PC-9 (cell line): ENCODE results near the gene ARHGAP33. TPM values are rescaled to one million over a fixed set of nuclear protein-coding genes. Genes with fewer than 3 reads are reported as not detected.
"Not testable (repeated sequence)": the region's sequence is repeated elsewhere in the genome, so short reads cannot be mapped to it uniquely, and the experiment has no call there.

Source experiments
- BruUV-seq: library from RNA; stranded (reverse); fragments of 400-500 nt; replicated peaks from 2 replicates; lab custom pipeline; 2021; lab: Mats Ljungman, UMichigan
- CTCF ChIA-PET: fragments of 300-600 bp; sonication (Branson Sonifier 250); formaldehyde crosslinking; loops from one replicate; lab custom pipeline; 2022; ENCODE audit warnings: antibody characterized with exemption; lab: Charles Lee
- POLR2A ChIA-PET: fragments of 300-600 bp; sonication (Branson Sonifier 250); formaldehyde crosslinking; loops from one replicate; lab custom pipeline; 2022; ENCODE audit warnings: antibody characterized with exemption; ENCODE audit not compliant: unreplicated experiment; lab: Charles Lee
- DNase-seq, 2 experiments: peaks; one replicate each; pipeline versions ENCODE4 v3.0.0 to v3.0.0-alpha.2; 2015 to 2022; ENCODE audit warnings: mixed read lengths in 1 of 2
- H2AFZ ChIP-seq: fragments of 200-600 bp; sonication (generic); 2 replicates; pipeline ENCODE4 v1.8.1; 2017; ENCODE audit warnings: antibody characterized with exemption
- H3F3A ChIP-seq: fragments of 200-600 bp; sonication (generic); 2 replicates; pipeline ENCODE4 v1.8.1; 2017; ENCODE audit warnings: antibody characterized with exemption, mild to moderate bottlenecking, low read depth; ENCODE audit not compliant: insufficient read depth
- H3K27ac ChIP-seq: fragments of 200-600 bp; sonication (generic); 2 replicates; pipeline ENCODE4 v1.6.1; 2016; ENCODE audit warnings: mixed run types
- H3K27me3 ChIP-seq: fragments of 200-600 bp; sonication (generic); 2 replicates; pipeline ENCODE4 v1.6.1; 2016; ENCODE audit warnings: low read depth, mixed run types; ENCODE audit not compliant: insufficient read depth
- H3K36me3 ChIP-seq: fragments of 200-600 bp; sonication (generic); 2 replicates; pipeline ENCODE4 v1.6.1; 2016; ENCODE audit warnings: low read depth, mixed run types
- H3K4me1 ChIP-seq: fragments of 200-600 bp; sonication (generic); replicated peaks from 2 replicates; pipeline ENCODE4 v1.6.1; 2016; ENCODE audit warnings: mixed run types; ENCODE audit not compliant: insufficient read depth
- H3K4me2 ChIP-seq: fragments of 200-600 bp; sonication (generic); 2 replicates; pipeline ENCODE4 v1.6.1; 2017; ENCODE audit warnings: mixed run types
- H3K4me3 ChIP-seq: fragments of 200-600 bp; sonication (generic); 2 replicates; pipeline ENCODE4 v1.6.1; 2016; ENCODE audit warnings: mixed run types
- H3K79me2 ChIP-seq: fragments of 200-600 bp; sonication (generic); 2 replicates; pipeline ENCODE4 v1.6.1; 2017; ENCODE audit warnings: low read depth, mixed run types
- H3K9me2 ChIP-seq: fragments of 200-600 bp; sonication (generic); 2 replicates; pipeline ENCODE4 v1.8.1; 2017; ENCODE audit warnings: mild to moderate bottlenecking; ENCODE audit not compliant: insufficient read depth
- H3K9me3 ChIP-seq: fragments of 200-600 bp; sonication (generic); 2 replicates; pipeline ENCODE4 v1.8.1; 2016; ENCODE audit warnings: low read depth; ENCODE audit not compliant: insufficient read depth
- H4K20me1 ChIP-seq: fragments of 200-600 bp; sonication (generic); 2 replicates; pipeline ENCODE4 v1.8.1; 2017; ENCODE audit not compliant: insufficient read depth
- EZH2 ChIP-seq: fragments of 200-600 bp; sonication (generic); IDR thresholded peaks from 2 replicates; pipeline ENCODE4 v1.8.0; 2017; ENCODE audit warnings: antibody characterized with exemption, low read depth
- intact Hi-C: fragments of 100-400 bp; cut with micrococcal nuclease; formaldehyde crosslinking; loops from one replicate; pipeline ENCODE4 v1.10.0; 2022; ENCODE audit not compliant: unreplicated experiment
- total RNA-seq: library from RNA; stranded (reverse); gene quantifications from 2 replicates; pipeline ENCODE4 v1.2.3, GENCODE V29; 2021
- TF ChIP-seq, protein P1 (sequence below): fragments of 200-600 bp; sonication (generic); conservative IDR thresholded peaks from 2 replicates; pipeline ENCODE4 v1.6.1; 2017; ENCODE audit warnings: mixed run types, antibody characterized with exemption, mild to moderate bottlenecking, moderate library complexity

Gene ARHGAP33
- total RNA-seq, 1 experiment from 2014 or later: 21.3 TPM

DNA sequence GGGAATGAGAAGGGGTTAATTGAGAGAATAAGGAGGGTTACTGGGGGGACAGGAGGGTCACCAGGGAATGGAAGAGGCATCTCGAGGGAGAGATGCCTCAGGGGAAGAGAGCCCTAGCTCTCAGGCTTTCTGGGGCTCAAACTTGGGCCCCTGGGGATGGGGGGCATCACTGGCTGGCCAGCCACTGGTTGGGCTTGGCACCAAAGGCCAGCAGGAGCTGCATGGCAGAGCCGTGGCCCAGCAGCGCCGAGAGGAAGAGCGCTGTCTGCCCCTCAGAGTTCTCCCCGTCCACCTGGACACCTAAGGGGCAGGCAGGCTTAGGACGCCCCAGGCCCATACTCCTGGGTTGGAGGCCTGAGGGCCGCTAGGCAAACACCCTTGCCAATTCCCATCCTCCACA, 17.5 kb downstream of the ARHGAP33 start:
- H3K4me1 ChIP-seq: no peaks in the 10 kb centered on the region

DNA sequence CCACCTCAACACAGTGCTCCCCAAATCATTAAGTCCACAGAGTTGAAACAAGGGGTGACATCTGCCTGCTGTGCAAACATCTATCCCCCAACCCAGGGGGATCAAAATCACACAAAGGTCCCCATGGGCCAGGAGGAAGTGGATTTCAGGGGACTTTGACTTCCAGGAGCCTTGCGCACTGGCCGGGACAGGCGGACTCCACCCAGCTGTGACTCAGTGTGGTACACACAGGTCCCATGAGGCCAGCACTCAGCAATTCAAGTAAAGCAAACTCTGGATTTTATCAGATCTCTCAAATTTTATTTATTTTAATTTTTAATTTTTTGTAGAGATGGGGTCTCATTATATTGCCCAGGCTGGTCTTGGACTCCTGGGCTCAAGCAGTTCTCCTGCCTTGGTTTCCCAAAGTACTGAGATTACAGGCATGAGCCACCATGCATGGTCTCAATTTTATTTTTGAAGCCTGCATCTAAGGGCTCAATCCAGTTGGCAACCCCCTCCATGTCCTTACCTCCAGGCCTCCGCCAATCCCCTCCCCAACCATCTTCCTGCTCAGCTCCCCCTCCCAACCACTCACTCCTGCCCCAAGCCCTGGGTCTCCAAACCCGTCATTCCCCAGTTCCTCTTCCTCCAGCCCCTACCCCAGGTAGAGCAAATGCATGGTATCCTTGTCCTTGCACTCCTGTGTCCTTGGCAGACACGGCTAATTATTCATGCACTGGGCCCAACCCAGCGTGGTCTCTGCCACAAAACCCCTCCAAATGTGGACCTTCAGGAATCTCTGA, 18.2 kb downstream of the ARHGAP33 start:
- TF ChIP-seq, protein P1, sequence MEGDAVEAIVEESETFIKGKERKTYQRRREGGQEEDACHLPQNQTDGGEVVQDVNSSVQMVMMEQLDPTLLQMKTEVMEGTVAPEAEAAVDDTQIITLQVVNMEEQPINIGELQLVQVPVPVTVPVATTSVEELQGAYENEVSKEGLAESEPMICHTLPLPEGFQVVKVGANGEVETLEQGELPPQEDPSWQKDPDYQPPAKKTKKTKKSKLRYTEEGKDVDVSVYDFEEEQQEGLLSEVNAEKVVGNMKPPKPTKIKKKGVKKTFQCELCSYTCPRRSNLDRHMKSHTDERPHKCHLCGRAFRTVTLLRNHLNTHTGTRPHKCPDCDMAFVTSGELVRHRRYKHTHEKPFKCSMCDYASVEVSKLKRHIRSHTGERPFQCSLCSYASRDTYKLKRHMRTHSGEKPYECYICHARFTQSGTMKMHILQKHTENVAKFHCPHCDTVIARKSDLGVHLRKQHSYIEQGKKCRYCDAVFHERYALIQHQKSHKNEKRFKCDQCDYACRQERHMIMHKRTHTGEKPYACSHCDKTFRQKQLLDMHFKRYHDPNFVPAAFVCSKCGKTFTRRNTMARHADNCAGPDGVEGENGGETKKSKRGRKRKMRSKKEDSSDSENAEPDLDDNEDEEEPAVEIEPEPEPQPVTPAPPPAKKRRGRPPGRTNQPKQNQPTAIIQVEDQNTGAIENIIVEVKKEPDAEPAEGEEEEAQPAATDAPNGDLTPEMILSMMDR: no peak
- no peak for TF ChIP-seq EZH2
- CTCF ChIA-PET: no interaction called here

More for the DNA sequence above, 17.5 kb downstream of the ARHGAP33 start:
- intact Hi-C loops: no loop called here
- Histone ChIP-seq H3K9me3 (no peaks in the 10 kb centered on the region), H3K27ac (no peak overlapping the region), H3K4me3 (no peak overlapping the region), H3K9me2 (no peaks in the 10 kb centered on the region), H2AFZ (no peak overlapping the region), H3F3A (no peaks in the 10 kb centered on the region), H3K36me3 (no peaks in the 10 kb centered on the region), H4K20me1 (no peaks in the 10 kb centered on the region), H3K27me3 (peaks cover 16% of the 10 kb centered on the region), H3K79me2 (no peaks in the 10 kb centered on the region), H3K4me2 (no peak overlapping the region)
- POLR2A ChIA-PET: no interaction called here
- BruUV-seq: no TSS peak
- no peak for DNase-seq
- no peak for TF ChIP-seq EZH2
- TF ChIP-seq, protein P1: no peak
- CTCF ChIA-PET: no interaction called here

DNA sequence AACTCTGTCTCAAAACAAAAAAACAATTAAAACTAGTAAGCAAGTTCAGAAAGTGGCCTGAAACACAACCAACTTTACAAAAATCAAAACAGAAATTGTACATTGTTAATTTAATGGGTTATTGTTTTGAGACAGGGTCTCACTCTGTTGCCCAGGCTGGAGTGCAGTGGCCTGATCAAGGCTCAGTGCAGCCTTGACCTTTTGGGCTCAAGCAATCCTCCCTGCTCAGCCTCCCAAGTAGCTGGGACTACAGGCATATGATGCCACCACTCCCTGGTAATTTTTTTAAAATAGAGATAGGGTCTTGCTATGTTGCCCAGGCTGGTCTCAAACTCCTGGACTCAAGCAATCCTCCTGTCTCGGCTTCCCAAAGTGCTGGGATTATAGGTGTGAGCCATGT, 20.2 kb downstream of the ARHGAP33 start:
- H4K20me1 ChIP-seq, H3K27ac ChIP-seq, H3K79me2 ChIP-seq, BruUV-seq, DNase-seq, H3K4me2 ChIP-seq, H3K9me3 ChIP-seq, H3F3A ChIP-seq, H3K9me2 ChIP-seq, intact Hi-C loops, H3K4me1 ChIP-seq, H3K36me3 ChIP-seq, POLR2A ChIA-PET, H2AFZ ChIP-seq, H3K4me3 ChIP-seq, CTCF ChIA-PET: not testable (repeated sequence)
- peaks cover 16% of the 10 kb centered on the region for H3K27me3 ChIP-seq

More for the DNA sequence above, 18.2 kb downstream of the ARHGAP33 start:
- Histone ChIP-seq H3K27me3 (peaks cover 13% of the 10 kb centered on the region), H4K20me1 (no peaks in the 10 kb centered on the region), H3K4me2 (no peak overlapping the region), H3K4me3 (no peak overlapping the region), H3K9me2 (no peaks in the 10 kb centered on the region), H3K4me1 (no peaks in the 10 kb centered on the region), H3K79me2 (no peaks in the 10 kb centered on the region), H3K36me3 (no peaks in the 10 kb centered on the region), H3K9me3 (no peaks in the 10 kb centered on the region), H3F3A (no peaks in the 10 kb centered on the region), H3K27ac (no peak overlapping the region), H2AFZ (no peak overlapping the region)
- DNase-seq: no peak
- intact Hi-C loops: no loop called here
- POLR2A ChIA-PET: no interaction called here
- BruUV-seq: no TSS peak
